Cardiac muscle cell (in vitro differentiated cells and primary cell): Measurements from ENCODE around the gene TAF6. TPM values are rescaled to one million over a fixed set of nuclear protein-coding genes. Genes with fewer than 3 reads are reported as not detected.

Experiments
- DNase-seq, 2 donors: peaks; one replicate each; pipeline versions ENCODE4 v3.0.0 to v3.0.0-alpha.2; 2010 to 2017; ENCODE audit warnings: low read depth in 1 of 2, low spot score in 1 of 2
- H3K27ac ChIP-seq: fragments of 200-600 bp; sonication (generic); 2 replicates; pipeline ENCODE4 v1.5.1; 2016
- H3K27me3 ChIP-seq: fragments of 200-600 bp; sonication (generic); 2 replicates; pipeline ENCODE4 v1.6.0; 2016; ENCODE audit warnings: control low read depth
- H3K36me3 ChIP-seq: fragments of 200-600 bp; sonication (generic); 2 replicates; pipeline ENCODE4 v1.5.1; 2016; ENCODE audit warnings: control low read depth
- H3K4me1 ChIP-seq: fragments of 200-600 bp; sonication (generic); 2 replicates; pipeline ENCODE4 v1.8.1; 2017; ENCODE audit warnings: low read depth, mild to moderate bottlenecking, mixed run types
- H3K4me3 ChIP-seq: fragments of 200-600 bp; sonication (generic); 2 replicates; pipeline ENCODE4 v1.5.1; 2016; ENCODE audit warnings: mild to moderate bottlenecking
- H3K9me3 ChIP-seq: fragments of 200-600 bp; sonication (generic); 2 replicates; pipeline ENCODE4 v1.5.1; 2017; ENCODE audit warnings: low read depth, mild to moderate bottlenecking, control low read depth
- polyA plus RNA-seq: library from polyadenylated mRNA; unstranded; fragments of >200 nt; fragmentation: Nextera tagmentation; extraction: Ambion mirVana; gene quantifications from 2 replicates; pipeline ENCODE4 v1.2.1, GENCODE V29; 2016
- total RNA-seq: library from RNA; depleted of rRNA; stranded (reverse); fragments of >200 nt; gene quantifications from 2 replicates; pipeline ENCODE4 v1.2.3, GENCODE V29; 2016
- TF ChIP-seq, protein P1 (sequence below): IDR thresholded peaks from 2 replicates; pipeline ENCODE4 v1.5.1; 2012; ENCODE audit warnings: low read depth, mild to moderate bottlenecking, low read length

TAF6 gene
- total and polyA plus RNA-seq, 2 experiments from 2014 or later, result 99.4 to 163 TPM

DNA sequence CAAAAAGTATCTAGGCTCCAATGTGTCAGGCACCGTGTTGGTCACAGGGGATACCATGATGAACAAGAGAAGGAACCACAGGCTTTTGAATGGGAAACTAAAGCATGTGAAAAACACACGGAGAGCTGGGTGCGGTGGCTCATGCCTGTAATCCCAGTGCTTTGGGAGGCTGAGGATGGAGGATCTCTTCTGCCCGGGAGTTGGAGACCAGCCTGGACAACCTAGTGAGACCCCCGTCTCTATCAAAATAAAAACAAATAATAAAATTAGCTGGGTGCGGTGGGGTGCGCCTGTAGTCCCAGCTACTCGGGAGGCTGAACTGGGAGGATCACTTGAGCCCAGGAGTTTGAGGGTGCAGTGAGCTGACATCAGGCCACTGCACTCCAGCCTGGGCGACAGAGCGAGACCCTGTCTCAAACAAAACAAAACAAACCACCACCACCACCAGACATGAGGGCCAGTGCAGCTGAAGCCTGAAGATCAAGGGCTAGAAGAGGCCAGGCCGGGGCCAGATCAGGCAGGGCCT, 31.0 kb downstream of the TAF6 start:
- H3K27me3 ChIP-seq, result no peaks in the 10 kb centered on the region
- H3K36me3 ChIP-seq, result peaks cover 29% of the 10 kb centered on the region
- peak overlapping the region; percentile 80 for H3K27ac ChIP-seq
- H3K4me1 ChIP-seq, result peaks cover 2% of the 10 kb centered on the region
- H3K4me3 ChIP-seq, result peak overlapping the region; percentile 67
- TF ChIP-seq, protein P1, sequence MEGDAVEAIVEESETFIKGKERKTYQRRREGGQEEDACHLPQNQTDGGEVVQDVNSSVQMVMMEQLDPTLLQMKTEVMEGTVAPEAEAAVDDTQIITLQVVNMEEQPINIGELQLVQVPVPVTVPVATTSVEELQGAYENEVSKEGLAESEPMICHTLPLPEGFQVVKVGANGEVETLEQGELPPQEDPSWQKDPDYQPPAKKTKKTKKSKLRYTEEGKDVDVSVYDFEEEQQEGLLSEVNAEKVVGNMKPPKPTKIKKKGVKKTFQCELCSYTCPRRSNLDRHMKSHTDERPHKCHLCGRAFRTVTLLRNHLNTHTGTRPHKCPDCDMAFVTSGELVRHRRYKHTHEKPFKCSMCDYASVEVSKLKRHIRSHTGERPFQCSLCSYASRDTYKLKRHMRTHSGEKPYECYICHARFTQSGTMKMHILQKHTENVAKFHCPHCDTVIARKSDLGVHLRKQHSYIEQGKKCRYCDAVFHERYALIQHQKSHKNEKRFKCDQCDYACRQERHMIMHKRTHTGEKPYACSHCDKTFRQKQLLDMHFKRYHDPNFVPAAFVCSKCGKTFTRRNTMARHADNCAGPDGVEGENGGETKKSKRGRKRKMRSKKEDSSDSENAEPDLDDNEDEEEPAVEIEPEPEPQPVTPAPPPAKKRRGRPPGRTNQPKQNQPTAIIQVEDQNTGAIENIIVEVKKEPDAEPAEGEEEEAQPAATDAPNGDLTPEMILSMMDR, result no peak
- no peaks in the 10 kb centered on the region for H3K9me3 ChIP-seq
- DNase-seq, result no peak

GRCh38 chr7:100087055-100087750, 32.0 kb downstream of the TAF6 start:
- TF ChIP-seq, protein P1, result no peak

GRCh38 chr7:100085515-100085914, 33.6 kb downstream of the TAF6 start:
- TF ChIP-seq, protein P1, result no peak
- Histone ChIP-seq H3K27ac (no peak overlapping the region), H3K4me3 (no peak overlapping the region), H3K4me1 (peaks cover 6% of the 10 kb centered on the region), H3K27me3 (no peaks in the 10 kb centered on the region), H3K36me3 (peaks cover 3% of the 10 kb centered on the region), H3K9me3 (no peaks in the 10 kb centered on the region)
- no peak for DNase-seq

More at GRCh38 chr7:100087055-100087750, 32.0 kb downstream of the TAF6 start:
- DNase-seq, result peak in 1 of 2 donors; percentile 98
- Histone ChIP-seq H3K4me3 (no peak overlapping the region), H3K4me1 (peaks cover 3% of the 10 kb centered on the region), H3K9me3 (no peaks in the 10 kb centered on the region), H3K27ac (no peak overlapping the region), H3K36me3 (peaks cover 20% of the 10 kb centered on the region), H3K27me3 (no peaks in the 10 kb centered on the region)

GRCh38 chr7:100082978-100083377, 36.2 kb downstream of the TAF6 start:
- TF ChIP-seq, protein P1, result no peak
- DNase-seq, result no peak
- Histone ChIP-seq H3K27me3 (no peaks in the 10 kb centered on the region), H3K36me3 (peaks cover 5% of the 10 kb centered on the region), H3K4me1 (peaks cover 10% of the 10 kb centered on the region), H3K4me3 (no peak overlapping the region), H3K27ac (peak overlapping the region; percentile 85), H3K9me3 (no peaks in the 10 kb centered on the region)

DNA sequence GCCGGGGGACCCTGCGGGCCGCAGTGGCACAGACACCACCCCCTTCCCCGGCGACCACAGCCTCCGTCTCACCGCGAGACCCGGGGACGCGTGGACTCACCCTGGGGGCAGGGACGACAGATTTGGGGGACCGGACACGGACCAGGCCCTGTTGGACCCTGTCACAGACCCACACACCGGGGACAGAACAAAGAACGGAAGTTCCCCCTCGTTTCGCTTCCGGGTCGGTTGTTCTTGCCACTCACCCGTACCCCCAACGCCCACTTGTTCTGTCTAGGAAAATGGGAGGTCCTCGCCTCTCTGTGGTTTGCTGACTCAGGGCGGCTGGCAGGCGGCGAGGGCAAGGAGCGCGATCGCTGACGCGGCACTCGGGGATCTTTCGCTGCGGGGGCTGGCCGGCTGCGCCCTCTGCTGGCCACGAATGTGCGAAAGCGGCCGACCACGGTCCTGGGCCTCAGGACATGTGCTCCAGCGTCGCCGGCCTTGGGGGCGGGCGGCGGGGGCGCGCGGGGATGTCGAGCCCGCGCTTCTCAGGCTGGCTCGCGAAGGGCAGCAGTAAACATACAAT, 37.5 kb downstream of the TAF6 start, which contains the start of gene ZNF3:
ZNF3 (minus strand) TSS at position 189 of the 568 bp plus-strand sequence. CDS start 4,366 bp downstream, outside the sequence.
- DNase-seq, result peak; percentile 99
- Histone ChIP-seq H3K9me3 (no peaks in the 10 kb centered on the region), H3K4me1 (peaks cover 10% of the 10 kb centered on the region), H3K27me3 (no peaks in the 10 kb centered on the region), H3K36me3 (peaks cover 13% of the 10 kb centered on the region), H3K4me3 (peak within 1 kb of the TSS; percentile 93), H3K27ac (peak within 1 kb of the TSS; percentile 97)
- TF ChIP-seq, protein P1, result peak; percentile 81
